HG02678 (cell line): ENCODE measurements around the gene FLNB.
"Not testable (repeated sequence)": the region's sequence is repeated elsewhere in the genome, so short reads cannot be mapped to it uniquely, and the experiment has no call there.

Experiments used
- ATAC-seq: cut with Tn5 transposase; IDR thresholded peaks from one replicate; pipeline ENCODE4 v1.9.1; 2021; ENCODE audit warnings: mild to moderate bottlenecking, moderate library complexity; ENCODE audit not compliant: unreplicated experiment

Gene FLNB

DNA sequence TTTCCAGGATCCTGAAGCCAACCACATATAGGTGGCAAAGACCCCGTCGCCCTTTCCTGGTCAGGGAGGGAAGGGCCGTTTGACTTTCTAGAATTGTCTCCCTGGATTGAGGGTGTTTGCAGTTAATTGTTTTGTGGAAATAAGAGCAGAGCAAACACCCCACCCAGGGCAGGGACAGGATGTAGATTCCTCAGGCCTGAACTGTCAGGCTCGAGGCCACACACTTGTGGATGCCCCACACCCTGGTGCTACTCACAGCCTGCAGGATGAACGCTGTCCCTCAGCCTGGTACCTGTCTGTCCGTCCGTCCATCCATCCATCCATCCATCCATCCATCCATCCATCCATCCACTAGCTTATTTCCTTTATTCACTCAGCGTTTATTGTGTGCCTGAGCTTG, 29.9 kb upstream of the FLNB start:
- no peak for ATAC-seq

DNA sequence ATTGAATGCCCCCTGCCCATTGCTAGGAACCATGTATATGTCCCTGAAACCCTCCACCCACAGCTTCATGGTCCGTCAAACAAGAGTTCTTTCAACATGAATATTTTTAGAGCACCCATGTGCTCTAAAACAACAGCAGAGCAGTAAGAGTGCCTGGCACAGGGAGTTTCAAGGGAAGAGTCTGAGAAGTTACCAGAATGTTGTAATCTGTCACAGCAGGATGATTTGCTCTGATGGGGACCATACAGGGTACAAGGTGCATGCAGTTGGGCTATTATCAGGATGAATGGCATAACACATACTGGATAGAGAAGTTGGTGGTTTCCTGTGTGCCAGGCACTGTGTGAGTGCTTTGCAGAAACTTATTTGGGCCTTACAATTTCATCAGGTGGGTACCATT, 27.8 kb upstream of the FLNB start:
- no peak for ATAC-seq

DNA sequence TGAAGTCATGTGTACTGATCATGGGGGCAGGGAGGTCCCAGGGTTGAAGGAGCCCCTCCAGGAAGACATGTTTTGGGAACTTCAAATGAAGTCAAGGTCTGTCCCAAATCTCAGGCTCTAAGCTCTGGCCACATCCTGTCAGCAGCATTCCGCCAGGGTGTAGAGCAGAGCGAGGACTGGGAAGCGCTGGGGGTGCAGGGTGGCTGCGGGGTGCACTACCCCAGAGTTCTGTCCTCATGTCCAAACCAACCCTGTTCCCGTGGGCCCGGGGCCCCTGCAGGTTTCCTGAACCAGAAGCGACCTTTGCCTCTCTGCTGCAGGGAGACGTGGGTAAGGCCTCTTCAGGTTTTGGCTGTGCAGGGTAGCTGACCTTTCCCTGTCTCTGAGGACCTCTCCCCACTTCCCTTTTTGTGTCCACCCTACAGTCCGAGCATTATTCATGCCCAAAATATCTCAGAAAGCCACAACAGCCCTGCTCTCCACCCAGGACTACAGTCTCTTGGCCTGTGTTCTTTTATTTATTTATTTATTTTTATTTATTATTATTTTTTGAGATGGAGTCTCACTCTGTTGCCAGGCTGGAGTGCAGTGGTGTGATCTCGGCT, 26.6 kb upstream of the FLNB start:
- no peak for ATAC-seq

DNA sequence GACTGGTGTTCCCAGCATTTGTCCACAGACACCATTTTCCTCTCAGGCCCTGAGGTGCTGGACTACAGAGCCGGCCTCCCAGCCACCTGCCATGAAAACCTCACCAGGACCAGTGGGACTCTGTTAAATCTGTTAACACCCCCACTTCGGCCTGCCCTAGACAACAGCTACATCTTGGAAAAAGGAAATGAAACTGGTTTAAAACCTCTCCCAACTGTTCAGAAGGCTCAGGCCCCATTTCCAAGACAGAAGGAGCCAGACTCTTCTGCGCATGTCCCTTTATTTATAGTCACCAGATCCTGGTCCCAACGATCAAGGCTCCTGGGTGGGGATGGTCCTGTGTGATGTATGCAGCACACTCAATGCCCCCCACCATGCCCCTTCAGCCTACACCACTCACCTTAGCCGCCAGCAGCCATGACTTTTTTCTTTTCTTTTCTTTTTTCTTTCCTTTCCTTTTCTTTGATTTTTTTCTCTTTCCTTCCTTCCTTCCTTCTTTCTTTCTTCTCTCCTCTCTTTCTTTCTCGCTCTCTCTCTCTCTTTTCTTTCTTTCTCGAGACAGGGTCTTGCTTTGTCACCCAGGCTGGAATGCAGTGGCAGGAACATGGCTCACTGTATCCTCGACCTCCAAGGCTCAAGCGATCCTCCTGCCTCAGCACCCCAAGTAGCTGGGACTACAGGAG, 25.5 kb upstream of the FLNB start:
- no peak for ATAC-seq

- ATAC-seq, result peak; percentile 99
These were observed 24.3 kb upstream of the FLNB start for GRCh38 chr3:57983734-57984518.

- no peak for ATAC-seq
These were observed 22.8 kb upstream of the FLNB start for GRCh38 chr3:57985176-57985983.

- no peak for ATAC-seq
These were observed 22.3 kb upstream of the FLNB start for GRCh38 chr3:57985984-57986246.

DNA sequence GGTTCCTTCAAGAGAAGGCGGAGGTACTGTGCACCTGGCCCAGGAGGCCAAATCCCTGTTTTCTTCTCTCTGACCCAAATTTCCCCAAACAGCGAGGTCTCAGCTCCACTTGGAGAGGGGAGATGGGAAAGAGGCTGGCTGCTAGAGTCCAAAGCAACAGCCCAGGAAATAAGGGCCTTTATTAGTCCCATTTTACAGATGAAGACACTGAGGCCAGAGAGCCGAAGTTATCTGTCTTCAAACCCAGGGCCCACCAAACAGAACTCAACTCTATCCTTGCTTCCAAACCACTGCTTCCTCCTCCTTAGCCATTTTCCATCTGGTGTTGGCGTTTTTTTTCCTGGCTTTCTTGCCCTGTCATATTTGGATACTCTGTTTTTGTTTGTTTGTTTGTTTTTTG, 22.0 kb upstream of the FLNB start:
- no peak for ATAC-seq

DNA sequence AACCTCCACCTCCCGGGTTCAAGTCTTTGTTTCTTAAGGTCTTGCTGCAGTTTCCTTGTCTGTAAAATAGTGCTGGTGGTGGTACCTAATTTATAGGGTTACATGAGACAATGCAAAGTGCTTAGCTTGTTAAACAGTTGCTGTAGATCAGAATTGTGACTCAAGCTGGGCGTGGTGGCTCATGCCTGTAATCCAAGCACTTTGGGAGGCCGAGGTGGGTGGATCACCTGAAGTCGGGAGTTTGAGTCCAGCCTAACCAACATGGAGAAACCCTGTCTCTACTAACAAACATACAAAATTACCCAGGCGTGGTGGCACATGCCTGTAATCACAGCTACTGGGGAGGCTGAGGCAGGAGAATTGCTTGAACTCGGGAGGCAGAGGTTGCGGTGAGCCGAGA, 19.0 kb upstream of the FLNB start:
- not testable (repeated sequence) for ATAC-seq

- no peak for ATAC-seq
These were observed 18.6 kb upstream of the FLNB start for GRCh38 chr3:57989646-57990045.

DNA sequence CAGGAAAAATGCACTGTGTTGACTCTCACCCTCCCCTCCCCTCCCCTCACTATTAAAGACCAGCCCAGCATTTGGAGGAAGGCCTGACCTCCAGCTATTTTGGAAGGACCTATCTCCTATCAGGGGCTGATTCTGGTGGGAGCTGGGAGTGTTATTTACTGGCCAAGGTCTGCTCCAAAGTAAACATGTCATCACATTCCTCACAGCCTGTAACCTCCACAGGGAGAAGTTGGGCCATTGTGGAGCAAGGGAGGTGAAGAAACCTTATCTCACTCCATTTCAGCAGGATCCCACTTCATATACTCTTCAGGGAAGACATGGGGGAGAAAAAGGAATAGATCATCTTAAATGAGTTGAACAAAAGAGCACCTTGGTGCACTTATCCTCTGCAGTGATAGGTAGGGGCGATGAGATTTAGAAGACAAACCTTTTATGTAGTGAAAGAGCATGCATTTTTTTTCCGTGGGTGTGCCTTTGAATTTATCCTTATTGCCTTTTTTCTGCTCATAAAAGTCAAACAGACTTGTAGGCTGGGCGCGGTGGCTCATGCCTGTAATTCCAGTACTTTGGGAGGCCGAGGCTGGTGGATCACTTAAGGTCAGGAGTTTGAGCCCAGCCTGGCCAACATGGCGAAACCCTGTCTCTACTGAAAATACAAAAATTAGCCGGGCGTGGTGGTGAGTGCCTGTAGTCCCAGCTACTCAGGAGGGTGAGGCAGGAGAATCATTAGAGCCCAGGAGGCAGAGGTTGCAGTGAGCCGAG, 15.6 kb upstream of the FLNB start:
- ATAC-seq, result no peak

GRCh38 chr3:57998366-57999283, 9.6 kb upstream of the FLNB start:
- ATAC-seq, result peak; percentile 60

- ATAC-seq, result no peak
These were observed 8.7 kb upstream of the FLNB start for GRCh38 chr3:57999417-58000115.

DNA sequence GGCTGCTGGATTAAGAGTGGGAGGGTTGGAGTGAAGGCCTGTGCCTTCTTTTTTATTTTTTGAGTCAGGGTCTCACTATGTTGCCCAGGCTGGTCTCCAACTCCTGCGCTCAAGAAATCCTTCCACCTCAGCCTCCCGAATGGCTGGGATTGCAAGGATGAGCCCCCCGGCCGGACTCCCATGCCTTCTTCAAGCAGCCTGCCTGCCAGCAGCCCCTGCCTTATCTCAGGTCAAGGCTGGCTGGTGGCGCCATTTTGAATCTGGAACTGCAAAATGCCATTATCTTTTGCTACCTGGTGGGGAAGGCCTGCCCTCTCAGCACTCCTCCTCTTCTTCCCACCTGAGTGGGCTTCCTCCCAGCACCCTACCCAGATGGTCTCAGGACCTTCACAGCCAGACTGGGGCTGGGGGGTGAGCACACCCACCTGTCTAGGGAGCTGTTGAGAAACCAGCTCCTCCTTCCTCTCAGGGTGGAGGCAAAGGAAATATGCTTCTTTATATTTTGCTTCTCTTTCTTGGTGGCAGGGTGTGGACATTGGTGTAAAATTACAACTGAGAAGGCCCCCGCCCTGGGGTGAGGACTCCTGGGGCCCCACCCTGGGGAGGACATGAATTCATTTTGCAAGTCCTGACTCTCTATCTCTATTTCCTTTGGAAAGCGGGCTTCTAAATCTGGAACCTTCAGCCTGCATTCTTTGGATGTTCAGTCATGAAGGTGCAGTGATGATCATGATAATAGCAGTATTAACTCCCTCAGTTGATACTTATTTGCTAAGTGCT, 7.7 kb upstream of the FLNB start:
- ATAC-seq, result no peak

- no peak for ATAC-seq
These were observed 7.1 kb upstream of the FLNB start for GRCh38 chr3:58001086-58001467.

DNA sequence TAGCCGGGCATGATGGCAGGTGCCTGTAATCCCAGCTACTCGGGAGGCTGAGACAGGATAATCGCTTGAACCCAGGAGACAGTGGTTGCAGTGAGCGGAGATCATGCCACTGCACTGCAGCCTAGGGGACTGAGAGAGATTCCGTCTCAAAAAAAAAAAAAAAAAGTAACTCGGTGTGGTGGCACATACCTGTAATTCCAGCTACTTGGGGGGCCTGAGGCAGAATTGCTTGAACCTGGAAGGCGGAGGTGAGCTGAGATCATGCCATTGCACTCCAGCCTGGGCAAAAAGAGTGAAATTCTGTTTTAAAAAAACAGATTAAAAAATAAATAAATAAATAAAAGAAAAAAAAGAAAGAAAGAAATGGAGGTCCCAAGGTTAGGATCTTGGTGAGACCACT, 6.2 kb upstream of the FLNB start:
- ATAC-seq, result no peak

- no peak for ATAC-seq
These were observed 5.1 kb upstream of the FLNB start for GRCh38 chr3:58003093-58003492.

DNA sequence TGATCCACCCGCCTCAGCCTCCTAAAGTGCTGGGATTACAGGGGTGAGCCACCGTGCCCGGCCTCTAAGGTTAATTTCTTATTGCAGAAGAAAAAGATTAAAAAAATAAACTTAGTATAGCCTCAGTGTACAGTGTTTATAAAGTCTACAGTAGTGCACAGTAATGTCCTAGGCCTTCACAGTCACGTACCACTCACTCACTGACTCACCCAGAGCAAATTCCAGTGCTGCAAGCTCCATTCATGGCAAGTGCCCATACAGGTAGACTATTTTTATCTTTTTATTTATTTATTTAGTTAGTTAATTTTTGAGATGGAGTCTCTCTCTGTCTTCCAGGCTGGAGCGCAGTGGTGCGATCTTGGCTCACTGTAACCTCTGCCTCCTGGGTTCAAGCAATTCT, 3.2 kb upstream of the FLNB start:
- ATAC-seq, result no peak

DNA sequence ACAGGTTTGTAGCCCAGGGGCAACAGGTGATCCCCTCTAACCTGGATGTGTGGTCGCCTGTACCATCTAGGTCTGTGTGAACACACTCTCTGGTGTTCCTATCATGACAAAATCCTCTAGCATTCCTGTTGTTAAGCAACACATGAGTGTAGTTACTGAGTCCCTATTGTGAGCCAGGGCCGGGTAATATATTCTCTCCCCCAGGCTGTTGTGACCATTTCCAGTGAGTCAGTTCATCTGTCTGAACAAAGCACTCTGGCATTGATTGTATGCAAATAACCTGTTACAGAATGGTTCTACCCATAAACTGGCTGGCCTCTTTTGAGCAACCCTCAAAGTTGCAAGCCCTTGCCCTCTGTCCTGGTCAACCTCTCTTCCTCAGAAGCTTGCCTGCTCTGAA, 2.6 kb upstream of the FLNB start:
- ATAC-seq, result no peak
